SK-N-SH treated with all-trans-retinoic acid at 6 μM for 48 hours (cell line): ENCODE results near the gene GIPC2.

Experiments used
- ARNTL ChIP-seq: fragments of 450-650 bp; formaldehyde crosslinking; IDR thresholded peaks from 2 replicates; pipeline ENCODE4 v1.5.0; 2020; ENCODE audit warnings: low read depth, mild to moderate bottlenecking, moderate library complexity, borderline replicate concordance
- BACH2 ChIP-seq: fragments of 250-450 bp; sonication (Bioruptor Pico); IDR thresholded peaks from 2 replicates; pipeline ENCODE4 v1.9.0; 2021; ENCODE audit warnings: mild to moderate bottlenecking, borderline replicate concordance
- CREB5 ChIP-seq: fragments of 250-450 bp; sonication (Bioruptor Pico); IDR thresholded peaks from 2 replicates; pipeline ENCODE4 v1.5.1; 2020; ENCODE audit warnings: low read depth, mild to moderate bottlenecking, moderate library complexity
- CSRNP3 ChIP-seq: fragments of 250-450 bp; sonication (Bioruptor Pico); IDR thresholded peaks from 2 replicates; pipeline ENCODE4 v1.5.1; 2021; ENCODE audit warnings: mild to moderate bottlenecking, moderate library complexity
- ESRRG ChIP-seq: fragments of 250-450 bp; sonication (Bioruptor Pico); IDR thresholded peaks from 2 replicates; pipeline ENCODE4 v1.6.1; 2021; ENCODE audit warnings: mild to moderate bottlenecking
- ISL1 ChIP-seq: fragments of 250-450 bp; sonication (Bioruptor Pico); IDR thresholded peaks from 2 replicates; pipeline ENCODE4 v2.1.2; 2022; ENCODE audit warnings: mild to moderate bottlenecking, moderate library complexity
- POU6F1 ChIP-seq: fragments of 250-450 bp; sonication (Bioruptor Pico); IDR thresholded peaks from 2 replicates; pipeline ENCODE4 v1.8.0; 2021; ENCODE audit warnings: low read depth, mild to moderate bottlenecking, moderate library complexity, borderline replicate concordance
- PPARA ChIP-seq: fragments of 250-450 bp; sonication (Bioruptor Pico); IDR thresholded peaks from 2 replicates; pipeline ENCODE4 v1.5.0; 2020; ENCODE audit warnings: mild to moderate bottlenecking, borderline replicate concordance
- SNAI2 ChIP-seq: fragments of 250-450 bp; sonication (Bioruptor Pico); IDR thresholded peaks from 2 replicates; pipeline ENCODE4 v1.5.0; 2020; ENCODE audit warnings: mild to moderate bottlenecking, moderate library complexity
- TCF4 ChIP-seq: fragments of 250-450 bp; sonication (Bioruptor Pico); IDR thresholded peaks from 2 replicates; pipeline ENCODE4 v1.8.0; 2021; ENCODE audit warnings: mild to moderate bottlenecking, moderate library complexity, borderline replicate concordance
- ZNF565 ChIP-seq: fragments of 450-650 bp; formaldehyde crosslinking; conservative IDR thresholded peaks from 2 replicates; pipeline ENCODE4 v1.5.0; 2020; ENCODE audit warnings: low read depth, mild to moderate bottlenecking, moderate library complexity
- TF ChIP-seq, protein P1 (sequence below): fragments of 250-450 bp; sonication (Bioruptor Pico); IDR thresholded peaks from 2 replicates; pipeline ENCODE4 v1.8.0; 2020; ENCODE audit warnings: mild to moderate bottlenecking, moderate library complexity, borderline replicate concordance

- TF ChIP-seq POU6F1 (CRISPR knock-in tag): no peak
- no peak for TF ChIP-seq ARNTL (CRISPR knock-in tag)
- no peak for TF ChIP-seq CSRNP3 (CRISPR knock-in tag)
- no peak for TF ChIP-seq SNAI2 (CRISPR knock-in tag)
- no peak for TF ChIP-seq PPARA (CRISPR knock-in tag)
- no peak for TF ChIP-seq ESRRG (CRISPR knock-in tag)
- TF ChIP-seq, protein P1, sequence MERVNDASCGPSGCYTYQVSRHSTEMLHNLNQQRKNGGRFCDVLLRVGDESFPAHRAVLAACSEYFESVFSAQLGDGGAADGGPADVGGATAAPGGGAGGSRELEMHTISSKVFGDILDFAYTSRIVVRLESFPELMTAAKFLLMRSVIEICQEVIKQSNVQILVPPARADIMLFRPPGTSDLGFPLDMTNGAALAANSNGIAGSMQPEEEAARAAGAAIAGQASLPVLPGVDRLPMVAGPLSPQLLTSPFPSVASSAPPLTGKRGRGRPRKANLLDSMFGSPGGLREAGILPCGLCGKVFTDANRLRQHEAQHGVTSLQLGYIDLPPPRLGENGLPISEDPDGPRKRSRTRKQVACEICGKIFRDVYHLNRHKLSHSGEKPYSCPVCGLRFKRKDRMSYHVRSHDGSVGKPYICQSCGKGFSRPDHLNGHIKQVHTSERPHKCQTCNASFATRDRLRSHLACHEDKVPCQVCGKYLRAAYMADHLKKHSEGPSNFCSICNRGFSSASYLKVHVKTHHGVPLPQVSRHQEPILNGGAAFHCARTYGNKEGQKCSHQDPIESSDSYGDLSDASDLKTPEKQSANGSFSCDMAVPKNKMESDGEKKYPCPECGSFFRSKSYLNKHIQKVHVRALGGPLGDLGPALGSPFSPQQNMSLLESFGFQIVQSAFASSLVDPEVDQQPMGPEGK: no peak
- no peak for TF ChIP-seq BACH2
- no peak for TF ChIP-seq TCF4 (CRISPR knock-in tag)
- TF ChIP-seq CREB5: no peak
- no peak for TF ChIP-seq ZNF565
- no peak for TF ChIP-seq ISL1 (CRISPR knock-in tag)
Observed at GRCh38 chr1:78093560-78093959, 47.8 kb downstream of the GIPC2 start.
